Measurements from ENCODE around the gene LRRC1.

LRRC1 gene

GRCh38 chr6:53813801-53814200 lies 19.0 kb downstream of the LRRC1 start:
- DNase-seq (ENCODE audit: low spot score), result no peak
- H3K4me3 Mint-ChIP-seq, result no peak overlapping the region
- no peak overlapping the region for H3K27ac Mint-ChIP-seq
- H3K4me1 Mint-ChIP-seq (ENCODE audit: low read depth), result peaks cover 2% of the 10 kb centered on the region
- no peaks in the 10 kb centered on the region for H3K36me3 Mint-ChIP-seq (ENCODE audit: low read depth)
- H3K27me3 Mint-ChIP-seq (ENCODE audit: low read depth), result no peaks in the 10 kb centered on the region
- no peaks in the 10 kb centered on the region for H3K9me3 Mint-ChIP-seq

- no peak for DNase-seq (ENCODE audit: low spot score)
- H3K27me3 Mint-ChIP-seq (ENCODE audit: low read depth), result no peaks in the 10 kb centered on the region
- H3K9me3 Mint-ChIP-seq, result no peaks in the 10 kb centered on the region
- H3K36me3 Mint-ChIP-seq (ENCODE audit: low read depth), result no peaks in the 10 kb centered on the region
- no peak overlapping the region for H3K27ac Mint-ChIP-seq
- H3K4me1 Mint-ChIP-seq (ENCODE audit: low read depth), result peaks cover 3% of the 10 kb centered on the region
- H3K4me3 Mint-ChIP-seq, result no peak overlapping the region
Observed at GRCh38 chr6:53814353-53814752, 19.5 kb downstream of the LRRC1 start.

- Mint-ChIP-seq H3K27ac (no peak overlapping the region), H3K4me1 (ENCODE audit: low read depth) (peaks cover 3% of the 10 kb centered on the region), H3K4me3 (no peak overlapping the region), H3K27me3 (ENCODE audit: low read depth) (no peaks in the 10 kb centered on the region), H3K36me3 (ENCODE audit: low read depth) (no peaks in the 10 kb centered on the region), H3K9me3 (no peaks in the 10 kb centered on the region)
- DNase-seq (ENCODE audit: low spot score), result no peak
Observed at GRCh38 chr6:53815381-53816119, 20.7 kb downstream of the LRRC1 start.

- DNase-seq (ENCODE audit: low spot score), result no peak
- H3K4me3 Mint-ChIP-seq, result no peak overlapping the region
- H3K36me3 Mint-ChIP-seq (ENCODE audit: low read depth), result no peaks in the 10 kb centered on the region
- H3K4me1 Mint-ChIP-seq (ENCODE audit: low read depth), result peaks cover 3% of the 10 kb centered on the region
- H3K27me3 Mint-ChIP-seq (ENCODE audit: low read depth), result no peaks in the 10 kb centered on the region
- H3K9me3 Mint-ChIP-seq, result no peaks in the 10 kb centered on the region
- no peak overlapping the region for H3K27ac Mint-ChIP-seq
Observed at GRCh38 chr6:53818858-53819609, 24.2 kb downstream of the LRRC1 start.

- Mint-ChIP-seq H3K9me3 (no peaks in the 10 kb centered on the region), H3K36me3 (ENCODE audit: low read depth) (no peaks in the 10 kb centered on the region), H3K4me3 (no peak overlapping the region), H3K27ac (no peak overlapping the region), H3K27me3 (ENCODE audit: low read depth) (no peaks in the 10 kb centered on the region), H3K4me1 (ENCODE audit: low read depth) (peaks cover 5% of the 10 kb centered on the region)
- no peak for DNase-seq (ENCODE audit: low spot score)
Observed at GRCh38 chr6:53822401-53823125, 27.8 kb downstream of the LRRC1 start.

GRCh38 chr6:53824714-53825113 lies 29.9 kb downstream of the LRRC1 start:
- Mint-ChIP-seq H3K27me3 (ENCODE audit: low read depth) (no peaks in the 10 kb centered on the region), H3K9me3 (no peaks in the 10 kb centered on the region), H3K4me1 (ENCODE audit: low read depth) (peaks cover 2% of the 10 kb centered on the region), H3K36me3 (ENCODE audit: low read depth) (no peaks in the 10 kb centered on the region), H3K27ac (no peak overlapping the region), H3K4me3 (no peak overlapping the region)
- DNase-seq (ENCODE audit: low spot score), result no peak

GRCh38 chr6:53825532-53826321 lies 30.9 kb downstream of the LRRC1 start:
- no peaks in the 10 kb centered on the region for H3K36me3 Mint-ChIP-seq (ENCODE audit: low read depth)

GRCh38 chr6:53827531-53827930 lies 32.7 kb downstream of the LRRC1 start:
- Mint-ChIP-seq H3K27ac (no peak overlapping the region), H3K27me3 (ENCODE audit: low read depth) (no peaks in the 10 kb centered on the region), H3K4me3 (no peak overlapping the region), H3K36me3 (ENCODE audit: low read depth) (no peaks in the 10 kb centered on the region), H3K9me3 (no peaks in the 10 kb centered on the region), H3K4me1 (ENCODE audit: low read depth) (peaks cover 2% of the 10 kb centered on the region)
- DNase-seq (ENCODE audit: low spot score), result no peak

More at GRCh38 chr6:53825532-53826321, 30.9 kb downstream of the LRRC1 start:
- peaks cover 2% of the 10 kb centered on the region for H3K4me1 Mint-ChIP-seq (ENCODE audit: low read depth)
- no peak for DNase-seq (ENCODE audit: low spot score)
- no peaks in the 10 kb centered on the region for H3K27me3 Mint-ChIP-seq (ENCODE audit: low read depth)
- no peaks in the 10 kb centered on the region for H3K9me3 Mint-ChIP-seq
- no peak overlapping the region for H3K27ac Mint-ChIP-seq
- no peak overlapping the region for H3K4me3 Mint-ChIP-seq

- no peak for DNase-seq (ENCODE audit: low spot score)
- Mint-ChIP-seq H3K27me3 (ENCODE audit: low read depth) (no peaks in the 10 kb centered on the region), H3K4me3 (no peak overlapping the region), H3K4me1 (ENCODE audit: low read depth) (peaks cover 2% of the 10 kb centered on the region), H3K9me3 (no peaks in the 10 kb centered on the region), H3K27ac (no peak overlapping the region), H3K36me3 (ENCODE audit: low read depth) (no peaks in the 10 kb centered on the region)
Observed at GRCh38 chr6:53828215-53828614, 33.4 kb downstream of the LRRC1 start.

GRCh38 chr6:53828966-53829697 lies 34.3 kb downstream of the LRRC1 start:
- Mint-ChIP-seq H3K27ac (no peak overlapping the region), H3K27me3 (ENCODE audit: low read depth) (no peaks in the 10 kb centered on the region), H3K4me1 (ENCODE audit: low read depth) (peaks cover 2% of the 10 kb centered on the region), H3K36me3 (ENCODE audit: low read depth) (no peaks in the 10 kb centered on the region), H3K9me3 (no peaks in the 10 kb centered on the region), H3K4me3 (no peak overlapping the region)
- no peak for DNase-seq (ENCODE audit: low spot score)

- H3K4me1 Mint-ChIP-seq (ENCODE audit: low read depth), result peaks cover 2% of the 10 kb centered on the region
- H3K27me3 Mint-ChIP-seq (ENCODE audit: low read depth), result no peaks in the 10 kb centered on the region
- no peak overlapping the region for H3K27ac Mint-ChIP-seq
Observed at GRCh38 chr6:53829698-53830221, 35.0 kb downstream of the LRRC1 start.

GRCh38 chr6:53830366-53830765 lies 35.6 kb downstream of the LRRC1 start:
- Mint-ChIP-seq H3K9me3 (no peaks in the 10 kb centered on the region), H3K27ac (no peak overlapping the region), H3K36me3 (ENCODE audit: low read depth) (no peaks in the 10 kb centered on the region), H3K27me3 (ENCODE audit: low read depth) (no peaks in the 10 kb centered on the region), H3K4me1 (ENCODE audit: low read depth) (peaks cover 2% of the 10 kb centered on the region), H3K4me3 (no peak overlapping the region)
- no peak for DNase-seq (ENCODE audit: low spot score)

More at GRCh38 chr6:53829698-53830221, 35.0 kb downstream of the LRRC1 start:
- Mint-ChIP-seq H3K4me3 (no peak overlapping the region), H3K36me3 (ENCODE audit: low read depth) (no peaks in the 10 kb centered on the region), H3K9me3 (no peaks in the 10 kb centered on the region)
- no peak for DNase-seq (ENCODE audit: low spot score)

All from T-helper 2 cell treated with Interferon-gamma antibody and Interleukin-4, amounts not matched to agents 5 μg/mL and 100 μg/mL, for 36 hours (primary cell).